ENCODE measurements around the gene RPS25. TPM values are rescaled to one million over a fixed set of nuclear protein-coding genes. Genes with fewer than 3 reads are reported as not detected.

The RPS25 gene
- polyA plus RNA-seq, 1 of the 3 experiments (the other 2 are of a cell fraction): 2,688 TPM

GRCh38 chr11:119029340-119030028 lies 11.3 kb upstream of the RPS25 start:
- DNase-seq: peak; percentile 37
- H3F3A ChIP-seq (replicated peaks; ENCODE audit: insufficient read depth): no peaks in the 10 kb centered on the region
- no peaks in the 10 kb centered on the region for H4K20me1 ChIP-seq (ENCODE audit: insufficient read depth)
- H3K9me3 ChIP-seq: no peaks in the 10 kb centered on the region
- WGBS (ENCODE audit: low lambda C conversion rate): 75% methylated on average over 9 of the region's 10 CpGs
- peaks cover 5 to 12% of the 10 kb centered on the region in 2 experiments; a peak in 2 of 4 replicates for H3K4me1 ChIP-seq (ENCODE audit: control insufficient read depth in 1 of 2, insufficient read depth in 2 of 2, low read depth in 1 of 2, low read length in 1 of 2)
- no peak overlapping the region for H3K27ac ChIP-seq (ENCODE audit: low read depth in 2 of 2, low read length in 1 of 2)
- H3K27me3 ChIP-seq (ENCODE audit: insufficient read depth): no peaks in the 10 kb centered on the region
- ChIA-PET CTCF (interaction anchor here (1.1 to 3.0 kb wide), 4 partner anchors 10 to 23 kb away, joined by 4 to 16 read pairs (median 9); partner anchors contain the start of genes RPS25 and TRAPPC4), POLR2A (interaction anchor here (2.0 kb wide), 1 partner anchor 11 kb away, joined by 6 read pairs; the partner anchor contains the start of genes RPS25 and TRAPPC4)
- H3K4me3 ChIP-seq (ENCODE audit: low read depth in 2 of 2, low read length in 1 of 2): peak overlapping the region; percentile 76 to 81
- H3K9me2 ChIP-seq: no peaks in the 10 kb centered on the region
- H3K4me2 ChIP-seq: peak overlapping the region; percentile 94
- peak overlapping the region; percentile 88; the same call in 1 of the 2 replicates for H2AFZ ChIP-seq (ENCODE audit: low read depth)
- peak overlapping the region; percentile 58; the same call in 1 of the 2 replicates for H3K9ac ChIP-seq
- TF ChIP-seq REST (IDR thresholded peaks at IDR 0.05; ENCODE audit: low read depth, low read length): no peak
- H3K79me2 ChIP-seq (ENCODE audit: insufficient read depth): no peaks in the 10 kb centered on the region
- H3K36me3 ChIP-seq (replicated peaks in 1 of 2; ENCODE audit: control insufficient read depth in 1 of 2, insufficient read depth in 2 of 2, low read length in 1 of 2): peaks cover 0 to 18% of the 10 kb centered on the region in 2 experiments

GRCh38 chr11:119029069-119029339 lies 10.9 kb upstream of the RPS25 start:
- Histone ChIP-seq H3K4me2 (peak overlapping the region; percentile 94; the same call in 1 of the 2 replicates), H4K20me1 (ENCODE audit: insufficient read depth) (no peaks in the 10 kb centered on the region), H3K4me3 (ENCODE audit: low read depth in 2 of 2, low read length in 1 of 2) (no peak overlapping the region), H3K27me3 (ENCODE audit: insufficient read depth) (no peaks in the 10 kb centered on the region), H3K36me3 (replicated peaks in 1 of 2; ENCODE audit: control insufficient read depth in 1 of 2, insufficient read depth in 2 of 2, low read length in 1 of 2) (peaks cover 2 to 23% of the 10 kb centered on the region in 2 experiments), H3K79me2 (ENCODE audit: insufficient read depth) (no peaks in the 10 kb centered on the region), H2AFZ (ENCODE audit: low read depth) (no peak overlapping the region), H3F3A (replicated peaks; ENCODE audit: insufficient read depth) (peaks cover 3% of the 10 kb centered on the region), H3K27ac (ENCODE audit: low read depth in 2 of 2, low read length in 1 of 2) (no peak overlapping the region), H3K9me3 (no peaks in the 10 kb centered on the region), H3K9me2 (no peaks in the 10 kb centered on the region), H3K9ac (no peak overlapping the region), H3K4me1 (ENCODE audit: control insufficient read depth in 1 of 2, insufficient read depth in 2 of 2, low read depth in 1 of 2, low read length in 1 of 2) (peaks cover 5 to 12% of the 10 kb centered on the region in 2 experiments; a peak in 2 of 4 replicates)
- TF ChIP-seq USF1 (IDR thresholded peaks at IDR 0.05; ENCODE audit: borderline replicate concordance, low read depth): no peak
- no peak for TF ChIP-seq TCF12 (IDR thresholded peaks at IDR 0.05)
- no peak for TF ChIP-seq RAD21 (IDR thresholded peaks at IDR 0.05; ENCODE audit: low read length)
- TF ChIP-seq SIN3A (IDR thresholded peaks at IDR 0.05; ENCODE audit: borderline replicate concordance, low read depth, low read length): no peak
- no peak for TF ChIP-seq USF2 (IDR thresholded peaks at IDR 0.05; ENCODE audit: borderline replicate concordance, low read depth, low read length)
- no peak for TF ChIP-seq TEAD4 (IDR thresholded peaks at IDR 0.05; ENCODE audit: borderline replicate concordance, insufficient read depth)
- TF ChIP-seq FOXM1 (IDR thresholded peaks at IDR 0.05; ENCODE audit: low read depth): no peak
- DNase-seq: no peak
- 100% methylated on average over 1 of the region's 1 CpG for WGBS (ENCODE audit: low lambda C conversion rate)
- CTCF ChIA-PET: interaction anchor here (1.6 to 3.0 kb wide), 3 partner anchors 9 to 19 kb away, joined by 4 to 16 read pairs (median 13); partner anchors contain the start of genes RPS25 and TRAPPC4
- POLR2A ChIA-PET: interaction anchor here (2.0 kb wide), 1 partner anchor 10 kb away, joined by 6 read pairs; the partner anchor contains the start of genes RPS25 and TRAPPC4

Data from SK-N-SH (cell line).